Tongue (tissue), 2 donors: ENCODE results near the gene SCAMP1. TPM values are rescaled to one million over a fixed set of nuclear protein-coding genes. Genes with fewer than 3 reads are reported as not detected.
"Not testable (repeated sequence)": the region's sequence is repeated elsewhere in the genome, so short reads cannot be mapped to it uniquely, and the experiment has no call there.

Source experiments
- DNase-seq: peaks from one replicate; pipeline ENCODE4 v3.0.0-alpha.2; 2015
- total RNA-seq: library from RNA; depleted of rRNA; stranded (reverse); fragments of >200 nt; gene quantifications from one replicate; pipeline ENCODE4 v1.2.3, GENCODE V29; 2014

The SCAMP1 gene
- total RNA-seq, 1 donor from 2014 or later = 60.3 TPM

DNA sequence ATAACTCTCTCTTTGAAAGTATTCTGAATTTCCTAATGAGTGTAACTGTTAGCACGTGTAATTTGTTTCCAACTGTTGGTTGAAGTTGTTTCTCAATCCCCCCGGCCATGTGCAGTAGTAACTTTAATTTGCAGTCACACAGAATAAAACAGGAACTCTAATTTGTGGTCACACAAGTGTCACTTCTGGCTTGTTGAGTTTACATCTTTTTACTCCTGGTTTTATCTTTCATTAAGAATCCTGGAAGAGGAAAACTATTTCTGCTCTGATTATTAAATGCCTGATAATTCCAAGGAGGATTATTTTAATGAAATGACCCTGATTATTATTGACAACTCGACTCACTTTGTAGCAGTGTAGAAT lies 1.2 kb downstream of the SCAMP1 start:
- DNase-seq = no peak

DNA sequence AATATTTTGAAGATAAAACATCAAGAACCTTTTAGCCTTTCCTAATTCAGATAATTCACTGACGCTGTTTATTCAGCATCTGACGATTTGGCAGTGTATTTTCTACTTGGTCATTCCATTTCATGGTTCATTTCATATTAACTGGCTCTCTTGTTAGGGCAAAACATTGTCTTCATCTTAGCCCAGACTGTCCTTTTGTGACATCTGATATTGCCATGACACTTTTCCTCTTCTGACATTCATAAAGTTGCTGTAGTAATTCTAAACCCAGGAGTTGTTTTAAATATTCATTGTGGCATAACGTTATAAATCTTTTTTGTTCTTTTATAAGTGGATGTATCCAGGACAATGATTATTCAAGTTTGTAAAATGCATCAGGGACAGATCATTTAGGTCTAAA lies 1.8 kb downstream of the SCAMP1 start:
- no peak for DNase-seq

DNA sequence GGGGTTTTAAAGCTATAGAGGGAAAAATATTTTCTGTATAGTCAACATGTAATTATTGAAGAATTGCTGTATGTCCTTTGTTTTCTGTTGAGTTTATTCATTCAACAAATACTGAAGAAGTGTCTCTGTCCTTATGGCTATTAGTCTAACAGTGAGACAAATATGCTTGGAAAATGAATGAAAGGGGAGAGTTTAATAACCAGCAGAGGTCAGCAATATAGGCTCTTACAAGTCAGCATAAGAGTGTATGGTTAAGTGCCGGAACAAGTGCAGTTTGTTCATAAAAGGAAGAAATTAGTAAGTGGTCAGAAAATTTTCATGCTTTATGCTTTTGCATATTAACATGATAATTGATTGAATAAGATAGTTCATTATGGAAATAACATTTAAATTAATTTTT lies 3.6 kb downstream of the SCAMP1 start:
- no peak for DNase-seq

DNA sequence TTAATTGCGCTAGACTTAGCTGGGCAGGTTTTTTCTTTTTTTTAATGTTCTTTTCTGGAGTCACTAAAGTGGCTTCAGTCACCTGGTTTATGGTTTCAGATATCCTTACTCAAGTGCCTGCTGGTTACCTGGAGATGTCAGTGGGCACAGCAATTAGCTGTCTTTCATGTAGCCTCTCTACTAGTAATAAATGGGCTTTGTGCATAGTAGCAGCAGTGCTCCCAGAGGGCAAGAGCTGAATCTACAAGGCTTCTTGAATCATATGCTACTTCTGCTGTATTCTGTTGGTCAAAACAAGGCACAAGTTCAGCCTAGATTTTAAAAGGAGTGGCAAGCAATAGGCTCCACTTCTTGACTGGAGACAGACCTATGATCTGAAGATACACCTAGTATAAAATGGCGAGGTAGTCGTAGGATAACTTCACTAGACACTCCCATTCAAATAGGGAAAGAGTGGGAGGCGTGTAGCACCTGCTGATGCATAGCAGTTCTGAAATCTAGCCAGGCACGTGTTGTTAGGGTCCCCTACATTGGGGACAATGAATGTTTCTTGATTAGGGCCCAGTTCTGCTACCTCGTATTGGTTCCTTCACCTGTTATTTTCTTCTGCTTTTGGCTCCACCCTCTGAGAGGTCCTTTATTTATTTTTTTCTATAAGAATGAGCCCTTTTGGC lies 7.0 kb downstream of the SCAMP1 start:
- no peak for DNase-seq

DNA sequence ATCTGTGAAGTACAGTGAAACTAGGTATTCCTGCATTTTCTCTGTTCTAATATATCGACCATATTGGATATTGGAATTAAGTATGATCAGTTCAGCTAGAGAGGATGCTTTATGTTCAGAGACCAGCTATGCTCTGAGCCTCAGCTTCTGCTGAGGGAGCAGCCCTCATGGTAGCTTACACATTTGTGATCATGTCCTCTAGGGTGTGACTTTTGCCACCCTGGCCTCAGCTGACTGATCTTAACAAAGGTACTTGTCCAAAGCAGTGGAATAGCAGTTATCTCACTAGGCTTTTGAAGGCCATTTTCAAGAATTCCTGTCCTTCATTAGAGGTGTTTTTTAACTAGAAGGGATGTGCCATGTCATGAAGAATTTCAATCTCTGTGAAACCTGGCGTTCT lies 9.3 kb downstream of the SCAMP1 start:
- DNase-seq = no peak

DNA sequence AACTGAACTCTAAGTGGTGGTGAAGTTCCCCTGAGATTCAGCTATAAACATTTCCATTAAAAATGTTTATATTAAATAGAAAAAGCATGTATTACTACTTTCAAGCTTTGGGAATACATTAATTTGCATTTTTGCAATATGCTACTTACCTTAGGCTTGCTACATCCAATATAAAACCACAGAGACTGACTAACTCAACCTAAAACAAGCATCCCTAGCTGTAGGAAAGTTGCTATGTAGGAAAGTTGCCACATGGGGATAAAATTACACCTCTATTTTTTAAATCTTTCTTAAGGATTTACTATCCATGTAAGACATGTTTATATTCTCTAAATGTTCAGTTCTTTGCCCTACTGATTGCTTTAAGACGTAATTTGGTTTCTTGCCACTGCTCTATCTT lies 12.8 kb downstream of the SCAMP1 start:
- DNase-seq = no peak

DNA sequence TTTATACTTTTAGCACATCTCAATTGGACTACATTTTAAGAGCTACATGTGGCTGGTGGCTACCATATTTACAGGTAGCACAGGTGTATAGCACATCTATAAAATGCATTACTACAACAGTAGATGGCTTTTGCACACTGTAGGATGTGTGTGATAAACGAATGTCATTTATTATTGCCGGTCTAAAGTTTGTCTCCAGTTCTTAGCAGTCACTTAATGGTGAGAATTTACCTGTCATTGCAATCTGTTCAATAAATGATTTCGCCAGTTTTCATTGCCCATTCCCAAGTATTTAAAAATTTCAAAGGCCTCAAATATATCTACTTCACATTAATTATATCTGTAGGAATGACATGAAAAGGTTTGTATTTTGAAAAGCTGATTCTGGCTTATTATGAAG lies 15.9 kb downstream of the SCAMP1 start:
- no peak for DNase-seq

DNA sequence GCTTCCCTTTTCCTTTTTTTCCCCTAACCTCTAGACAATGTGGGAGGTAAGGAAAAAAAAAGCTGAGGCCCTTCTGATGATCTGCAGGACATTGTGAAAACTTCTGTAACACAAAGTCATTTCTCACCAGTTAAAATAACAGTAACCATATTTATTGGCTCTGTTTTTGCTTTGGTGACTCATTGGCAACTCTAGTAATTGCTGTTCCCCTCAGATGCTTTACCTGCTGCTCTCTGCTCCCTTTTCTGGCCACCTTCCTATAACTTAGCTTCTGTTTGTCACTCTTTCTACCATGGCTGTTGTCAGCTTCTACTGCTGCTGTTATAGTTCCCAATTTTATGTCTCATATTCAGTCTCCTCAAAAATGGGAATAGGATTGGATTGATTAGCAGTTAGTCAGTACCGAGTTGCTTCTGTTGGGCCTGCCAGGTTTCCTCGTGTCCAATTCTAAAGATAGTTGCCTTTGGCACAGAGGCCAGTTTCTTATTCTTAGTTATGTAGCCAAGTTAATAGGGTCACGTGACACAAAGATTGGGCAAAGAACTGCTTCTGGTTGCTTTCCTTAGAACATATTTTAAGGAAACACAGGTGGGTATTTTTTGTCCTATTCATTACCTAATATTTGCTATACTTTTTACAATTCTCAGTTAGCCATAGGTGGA lies 16.8 kb downstream of the SCAMP1 start:
- DNase-seq = no peak

DNA sequence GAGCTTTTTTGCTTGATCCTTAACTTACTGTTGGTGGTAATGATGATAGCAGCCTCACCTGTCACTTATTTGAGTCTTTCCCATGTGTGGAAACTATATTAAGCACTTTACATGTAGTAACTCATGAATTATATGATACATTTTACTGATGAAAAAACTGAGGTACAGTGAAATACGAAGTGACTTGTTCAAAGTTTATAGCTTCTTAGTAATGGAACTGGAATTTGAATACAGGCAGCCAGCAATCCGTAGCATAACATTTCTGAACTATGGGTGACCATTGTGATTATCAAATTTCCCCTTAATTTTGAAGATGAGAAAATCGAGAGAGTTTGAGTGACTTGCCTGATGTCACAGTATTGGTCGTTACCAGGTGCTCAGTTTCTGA lies 17.3 kb downstream of the SCAMP1 start:
- no peak for DNase-seq

DNA sequence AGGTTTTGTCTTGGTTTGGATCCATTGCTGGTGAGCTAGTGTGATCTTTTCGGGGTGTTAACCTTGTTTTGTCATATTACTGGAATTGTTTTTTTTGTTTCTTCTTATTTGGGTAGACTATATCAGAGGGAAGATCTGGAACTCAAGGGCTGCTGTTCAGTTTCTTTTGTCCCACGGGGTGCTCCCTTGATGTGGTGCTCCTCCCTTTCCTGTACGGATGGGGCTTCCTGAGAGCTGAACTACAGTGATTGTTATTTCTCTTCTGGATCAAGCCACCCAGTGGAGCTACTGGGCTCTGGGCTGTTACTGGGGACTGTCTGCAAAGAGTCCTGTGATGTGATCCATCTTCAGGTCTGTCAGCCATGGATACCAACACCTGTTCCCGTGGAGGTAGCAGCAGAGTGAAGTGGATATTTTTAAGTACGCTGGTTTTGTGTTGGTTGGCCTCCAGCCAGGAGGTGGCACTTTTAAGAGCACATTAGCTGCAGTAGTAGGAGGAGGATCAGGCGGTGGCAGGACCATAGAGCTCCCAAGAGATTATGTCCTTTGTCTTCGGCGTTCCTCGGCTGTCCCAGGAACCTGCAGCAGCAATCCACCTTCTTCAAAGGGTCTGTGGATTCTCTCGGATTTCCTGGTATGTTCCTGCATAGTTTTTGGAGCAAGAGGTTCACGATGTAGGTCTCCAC lies 27.2 kb downstream of the SCAMP1 start:
- no peak for DNase-seq

DNA sequence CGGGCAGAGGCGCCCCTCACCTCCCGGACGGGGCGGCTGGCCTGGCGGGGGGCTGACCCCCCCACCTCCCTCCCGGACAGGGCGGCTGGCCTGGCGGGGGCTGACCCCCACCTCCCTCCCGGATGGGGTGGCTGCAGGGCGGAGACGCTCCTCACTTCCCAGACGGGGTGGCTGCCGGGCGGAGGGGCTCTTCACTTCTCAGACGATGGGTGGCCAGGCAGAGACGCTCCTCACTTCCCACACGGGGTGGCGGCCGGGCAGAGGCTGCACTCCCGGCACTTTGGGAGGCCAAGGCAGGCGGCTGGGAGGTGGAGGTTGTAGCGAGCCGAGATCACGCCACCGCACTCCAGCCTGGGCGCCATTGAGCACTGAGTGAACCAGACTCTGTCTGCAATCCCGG lies 30.9 kb downstream of the SCAMP1 start:
- DNase-seq = not testable (repeated sequence)

DNA sequence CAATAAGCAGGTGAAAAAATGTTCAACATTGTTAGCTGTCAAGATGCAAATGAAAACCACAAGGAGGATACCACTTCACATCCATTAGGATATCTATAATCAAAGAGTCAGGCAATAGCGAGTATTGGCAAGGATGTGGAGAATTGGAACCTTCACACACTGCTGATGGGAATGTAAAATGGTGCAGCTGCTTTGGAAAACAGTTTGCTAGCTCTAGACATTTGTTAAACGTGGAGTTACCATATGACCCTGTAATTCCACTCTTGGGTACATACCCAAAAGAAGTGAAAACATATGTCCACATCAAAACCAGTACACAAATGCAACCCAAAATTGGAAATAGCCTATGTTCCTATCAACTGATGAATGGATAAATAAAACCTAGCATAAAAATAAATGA lies 37.4 kb downstream of the SCAMP1 start:
- no peak for DNase-seq

DNA sequence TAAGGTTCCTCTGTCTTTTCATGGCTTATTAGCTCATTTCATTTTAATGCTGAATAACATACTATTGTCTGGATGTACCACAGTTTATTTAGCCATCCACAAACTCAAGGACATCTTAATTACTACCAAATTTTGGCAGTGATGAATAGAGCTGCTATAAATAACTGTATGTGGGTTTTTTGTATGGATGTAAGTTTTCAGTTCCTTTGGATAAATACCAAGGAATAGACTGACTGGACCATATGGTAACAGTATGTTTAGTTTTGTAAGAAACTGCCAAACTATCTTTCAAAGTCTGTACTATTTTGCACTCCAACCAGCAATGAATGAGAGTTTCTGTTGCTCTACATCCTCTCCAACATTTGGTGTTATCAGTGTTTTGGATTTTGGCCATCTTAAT lies 38.7 kb downstream of the SCAMP1 start:
- peak; percentile 48 for DNase-seq

DNA sequence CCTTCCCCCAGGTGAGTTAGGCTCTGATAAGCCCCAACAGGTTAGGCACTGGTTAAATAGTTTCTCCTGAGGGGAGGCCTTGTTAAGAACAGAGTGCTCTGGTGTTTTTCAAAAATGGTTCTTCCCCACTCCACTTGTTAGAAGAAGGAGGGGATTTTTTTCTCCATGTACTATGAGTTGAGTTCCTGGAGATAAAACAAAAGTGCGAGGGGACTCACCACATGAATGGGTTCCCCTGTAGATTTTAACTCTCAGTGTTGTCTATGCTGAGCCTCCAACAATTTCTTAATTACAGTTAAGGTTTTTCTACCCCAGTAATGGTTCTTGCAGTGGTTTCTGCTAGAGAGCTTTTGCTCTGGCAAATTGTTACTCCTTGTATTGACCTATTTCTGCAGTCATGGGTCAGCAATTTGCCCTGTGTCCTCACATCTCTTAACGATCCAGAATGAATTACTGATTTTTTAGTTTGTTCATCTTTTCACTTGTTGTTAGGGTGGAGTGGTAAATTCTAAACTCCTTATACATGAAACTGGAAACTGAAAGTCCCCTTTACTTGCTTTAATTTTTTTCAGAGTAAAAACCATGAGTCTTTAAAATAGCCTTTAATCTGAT lies 44.4 kb downstream of the SCAMP1 start:
- no peak for DNase-seq

DNA sequence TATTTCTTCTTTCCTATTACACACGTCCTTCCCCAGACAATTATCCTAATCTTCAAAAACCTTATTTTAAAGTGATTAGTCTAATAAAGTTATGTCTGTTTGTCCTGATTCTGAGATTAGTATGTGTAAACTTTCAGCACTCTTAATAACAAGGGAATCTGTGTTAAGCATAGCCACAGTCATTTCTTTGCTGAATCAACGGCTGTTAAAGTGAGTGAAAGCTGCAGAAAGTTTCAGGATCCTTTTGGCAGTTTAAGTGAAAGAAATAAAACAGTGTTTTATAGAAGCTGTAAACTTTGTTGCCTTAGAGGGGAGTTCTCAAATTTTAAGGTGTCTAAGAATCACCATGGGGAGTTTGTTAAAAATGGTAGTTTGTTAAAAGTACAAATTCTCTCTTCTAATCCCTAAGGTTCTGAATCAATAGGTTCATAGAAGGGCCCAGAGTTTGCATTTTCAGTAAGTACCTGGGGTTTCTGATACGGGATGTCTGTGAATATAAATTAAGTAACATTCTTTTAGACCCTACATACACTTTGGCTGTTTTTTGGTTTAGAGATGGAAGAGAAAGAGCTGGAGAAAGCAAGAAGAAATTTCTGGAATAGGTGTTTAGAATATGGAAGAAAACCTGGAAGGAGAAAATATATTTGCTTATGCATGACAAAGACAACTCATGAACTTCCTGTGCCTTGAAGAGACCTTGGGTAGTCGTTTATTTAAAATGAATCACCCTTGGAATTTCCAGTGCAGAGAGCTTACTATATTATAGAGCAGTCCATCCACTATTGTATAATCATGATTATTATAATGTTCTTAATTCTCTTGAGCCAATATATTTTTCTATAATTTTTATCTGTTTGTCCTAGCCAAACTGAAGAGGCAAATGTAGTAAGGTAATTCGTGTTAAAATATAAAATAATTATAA lies 45.7 kb downstream of the SCAMP1 start:
- no peak for DNase-seq

DNA sequence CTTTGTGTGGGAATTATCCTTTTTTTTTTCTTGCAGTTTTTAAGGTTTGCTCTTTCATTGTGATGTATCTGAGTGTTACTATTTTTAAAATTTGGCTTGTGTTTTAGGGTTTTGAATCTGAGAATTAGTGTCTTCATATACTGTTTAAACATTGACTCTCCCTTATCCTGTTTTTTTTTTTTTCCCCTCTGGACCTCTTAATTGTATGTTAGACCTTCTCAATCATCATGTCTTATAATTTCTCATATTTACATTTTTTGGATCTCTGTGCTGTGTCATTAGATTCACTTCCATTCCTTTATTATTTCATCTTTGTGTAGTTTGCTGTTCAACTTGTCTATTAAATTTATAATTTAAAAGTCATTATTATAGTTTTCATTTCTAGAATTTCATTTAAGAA lies 47.0 kb downstream of the SCAMP1 start:
- DNase-seq = no peak

DNA sequence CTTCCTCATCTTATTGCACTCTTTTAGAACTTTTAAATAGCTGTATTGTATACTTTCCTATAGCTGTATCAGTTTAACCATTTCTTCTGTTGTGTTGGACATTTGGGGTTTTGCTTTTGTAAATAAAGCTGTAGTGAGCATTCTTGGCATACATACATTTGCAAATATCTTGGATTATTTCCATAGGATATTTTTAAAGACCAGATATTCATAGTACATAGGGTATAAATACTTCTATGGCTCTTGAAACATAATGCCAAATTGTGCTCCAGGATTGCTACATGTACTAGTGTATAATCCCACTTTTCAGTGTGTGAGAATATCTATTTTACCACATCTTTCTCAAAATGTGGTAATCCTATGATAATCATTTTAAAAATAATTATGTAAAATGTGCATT lies 51.2 kb downstream of the SCAMP1 start:
- no peak for DNase-seq

DNA sequence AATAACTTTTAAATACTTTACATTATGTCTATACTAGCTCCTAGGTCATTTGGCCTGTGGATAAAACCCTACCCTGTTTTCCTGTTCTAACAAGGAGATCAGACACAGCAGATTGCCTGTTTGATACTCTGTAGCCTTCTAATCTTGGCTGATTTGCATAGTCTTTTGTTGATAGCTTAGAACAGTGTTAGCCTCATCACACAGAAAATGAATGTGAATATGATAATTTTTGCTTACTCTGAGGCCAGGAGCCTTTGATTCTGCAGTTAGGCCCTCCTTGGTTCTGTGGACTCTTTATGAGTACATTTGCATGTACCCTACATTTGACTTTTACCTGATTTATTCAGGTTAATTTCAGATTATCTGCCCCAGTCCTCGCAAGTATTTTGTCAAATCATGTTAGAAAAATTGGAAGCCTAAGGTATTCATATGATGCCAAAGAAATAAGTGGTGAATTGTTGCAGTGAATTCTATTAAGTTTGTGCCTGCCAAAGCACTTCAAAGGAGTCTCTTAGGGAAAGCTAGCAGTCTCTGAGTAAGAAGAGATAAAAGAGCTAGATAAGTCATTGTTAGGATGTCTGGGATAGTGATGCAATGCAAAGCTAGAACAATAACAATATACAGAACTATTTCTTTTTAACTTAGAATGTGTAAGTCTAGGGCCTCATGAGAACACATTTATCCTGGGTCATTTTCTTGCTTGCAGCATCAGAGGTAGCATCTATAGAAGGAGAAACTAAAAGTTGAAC lies 56.4 kb downstream of the SCAMP1 start:
- DNase-seq = no peak

DNA sequence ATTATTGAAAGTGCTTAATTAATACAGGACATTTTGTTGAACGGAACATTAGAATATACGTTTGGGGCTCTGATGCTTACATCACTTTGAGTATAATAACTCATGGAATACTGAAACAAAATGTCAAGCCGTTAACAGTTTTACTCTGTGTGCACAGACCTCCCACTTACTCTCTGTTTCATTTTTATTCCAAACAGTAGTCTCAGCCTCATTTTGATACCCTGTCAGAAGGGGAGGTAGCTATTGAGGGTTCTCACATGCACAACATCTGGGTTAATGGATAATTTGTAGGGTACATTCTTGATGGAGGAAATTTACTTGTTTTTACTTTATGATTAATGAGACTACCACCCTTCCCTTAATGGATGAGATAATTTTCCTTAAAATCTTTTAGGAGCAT lies 59.0 kb downstream of the SCAMP1 start:
- no peak for DNase-seq

DNA sequence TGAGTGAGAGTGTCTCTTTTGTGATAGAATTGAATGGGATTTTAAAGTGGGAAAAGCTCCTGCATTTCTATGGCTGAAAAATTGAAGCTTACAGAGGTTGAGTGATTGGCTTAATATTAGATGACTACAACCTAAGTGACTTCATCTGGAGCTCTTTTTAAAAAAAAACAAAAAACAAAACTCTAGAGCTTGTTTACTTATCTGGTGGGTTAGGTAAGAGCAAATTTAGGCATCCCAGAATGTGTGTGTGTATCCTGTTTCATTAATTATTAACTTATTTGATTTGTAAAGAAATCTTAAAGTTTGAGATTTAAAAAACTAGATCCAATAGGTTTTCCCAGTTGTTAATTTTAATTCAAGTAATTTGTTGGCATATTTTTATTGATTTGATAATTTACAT lies 60.1 kb downstream of the SCAMP1 start:
- DNase-seq = no peak

DNA sequence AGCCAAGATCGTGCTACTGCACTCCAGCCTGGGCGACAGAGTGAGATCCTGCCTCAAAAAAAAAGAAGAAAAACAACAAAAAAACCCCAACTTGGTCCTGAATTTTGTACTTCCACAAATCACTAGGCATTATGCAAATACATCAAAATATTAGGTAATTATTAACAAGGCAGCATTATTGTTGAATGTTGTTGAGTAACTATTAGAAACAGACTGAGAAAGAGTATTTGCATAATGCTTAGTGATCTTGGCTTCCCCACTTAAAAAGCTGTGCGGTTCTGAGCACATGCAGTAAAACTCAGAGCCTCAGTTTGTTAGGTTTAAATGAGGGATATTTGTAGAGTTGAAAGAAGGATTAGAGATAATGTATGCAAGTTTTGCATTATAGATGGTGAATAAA lies 64.2 kb downstream of the SCAMP1 start:
- no peak for DNase-seq
